H9 (cell line): ENCODE data around the gene DNM2. TPM values are rescaled to one million over a fixed set of nuclear protein-coding genes. Genes with fewer than 3 reads are reported as not detected.

Experiments used
- DNase-seq: peaks from one replicate; pipeline ENCODE4 v3.0.0-alpha.2; 2017
- H2AFZ ChIP-seq: one replicate; pipeline ENCODE4 v1.6.1; 2013; ENCODE audit warnings: mild to moderate bottlenecking, low read length, control low read depth, moderate library complexity
- H2AK5ac ChIP-seq: 2 replicates; pipeline ENCODE4 v1.6.1; 2013; ENCODE audit warnings: low read length, control low read depth, mixed read lengths; ENCODE audit not compliant: insufficient read length
- H2BK120ac ChIP-seq: one replicate; pipeline ENCODE4 v1.6.1; 2013; ENCODE audit warnings: low read depth, mild to moderate bottlenecking, low read length, control low read depth, inconsistent platforms; ENCODE audit not compliant: poor library complexity, severe bottlenecking
- H2BK12ac ChIP-seq: 2 replicates; pipeline ENCODE4 v1.6.1; 2013; ENCODE audit warnings: low read length, control low read depth, mixed read lengths, low read depth; ENCODE audit not compliant: insufficient read length
- H2BK15ac ChIP-seq: 2 replicates; pipeline ENCODE4 v1.6.1; 2013; ENCODE audit warnings: low read depth, low read length, control low read depth
- H2BK20ac ChIP-seq: one replicate; pipeline ENCODE4 v1.6.1; 2013; ENCODE audit warnings: low read depth, mild to moderate bottlenecking, low read length, control low read depth, inconsistent platforms; ENCODE audit not compliant: poor library complexity, severe bottlenecking
- H2BK5ac ChIP-seq: 2 replicates; pipeline ENCODE4 v1.6.1; 2013; ENCODE audit warnings: low read length, control low read depth, mixed read lengths; ENCODE audit not compliant: insufficient read length
- H3K14ac ChIP-seq: 2 replicates; pipeline ENCODE4 v1.6.1; 2013; ENCODE audit warnings: low read length, control low read depth; ENCODE audit not compliant: insufficient read depth
- H3K18ac ChIP-seq: 2 replicates; pipeline ENCODE4 v1.6.1; 2013; ENCODE audit warnings: low read depth, mild to moderate bottlenecking, mixed read lengths, low read length, control low read depth; ENCODE audit not compliant: insufficient read length
- H3K23ac ChIP-seq: 2 replicates; pipeline ENCODE4 v1.6.1; 2013; ENCODE audit warnings: low read length, control low read depth, mixed read lengths, low read depth; ENCODE audit not compliant: insufficient read length
- H3K23me2 ChIP-seq: 2 replicates; pipeline ENCODE4 v1.6.1; 2013; ENCODE audit warnings: low read depth, mild to moderate bottlenecking, mixed read lengths, low read length, control low read depth; ENCODE audit not compliant: insufficient read length, poor library complexity, severe bottlenecking
- H3K27ac ChIP-seq: 2 replicates; pipeline ENCODE4 v1.5.1; 2013; ENCODE audit warnings: low read length, control low read depth, mixed read lengths, low read depth; ENCODE audit not compliant: insufficient read length
- H3K27me3 ChIP-seq: 2 replicates; pipeline ENCODE4 v1.6.1; 2013; ENCODE audit warnings: low read length, control low read depth, inconsistent platforms; ENCODE audit not compliant: insufficient read depth
- H3K4ac ChIP-seq: 2 replicates; pipeline ENCODE4 v1.6.1; 2013; ENCODE audit warnings: low read depth, mild to moderate bottlenecking, control low read depth, inconsistent platforms, low read length, moderate library complexity
- H3K4me1 ChIP-seq: 2 replicates; pipeline ENCODE4 v1.6.1; 2013; ENCODE audit warnings: low read length, control low read depth, inconsistent platforms; ENCODE audit not compliant: insufficient read depth
- H3K4me2 ChIP-seq: 2 replicates; pipeline ENCODE4 v1.6.1; 2013; ENCODE audit warnings: low read length, control low read depth, mixed read lengths; ENCODE audit not compliant: insufficient read length, insufficient read depth
- H3K56ac ChIP-seq: 2 replicates; pipeline ENCODE4 v1.6.1; 2013; ENCODE audit warnings: low read depth, mild to moderate bottlenecking, mixed read lengths, low read length, control low read depth; ENCODE audit not compliant: insufficient read length
- H3K79me1 ChIP-seq: 2 replicates; pipeline ENCODE4 v1.6.1; 2013; ENCODE audit warnings: low read depth, mild to moderate bottlenecking, moderate library complexity, low read length, control low read depth, inconsistent platforms; ENCODE audit not compliant: insufficient read depth, poor library complexity, severe bottlenecking
- H3K79me2 ChIP-seq: 2 replicates; pipeline ENCODE4 v1.6.1; 2013; ENCODE audit warnings: low read length, control low read depth, inconsistent platforms; ENCODE audit not compliant: insufficient read depth
- H3K9ac ChIP-seq: 2 replicates; pipeline ENCODE4 v1.6.1; 2013; ENCODE audit warnings: low read length, control low read depth, mixed read lengths; ENCODE audit not compliant: insufficient read length; ENCODE audit errors: extremely low read depth
- H3K9me3 ChIP-seq: one replicate; pipeline ENCODE4 v1.6.1; 2013; ENCODE audit warnings: low read depth, low read length, inconsistent platforms; ENCODE audit not compliant: control insufficient read depth
- H3T11ph ChIP-seq: one replicate; pipeline ENCODE4 v1.6.1; 2013; ENCODE audit warnings: mild to moderate bottlenecking, low read length, control low read depth, inconsistent platforms
- H4K20me1 ChIP-seq: one replicate; pipeline ENCODE4 v1.6.1; 2013; ENCODE audit not compliant: control insufficient read depth, insufficient read length, insufficient read depth
- H4K5ac ChIP-seq: 2 replicates; pipeline ENCODE4 v1.6.1; 2013; ENCODE audit warnings: low read depth, mild to moderate bottlenecking, mixed read lengths, low read length, control low read depth; ENCODE audit not compliant: insufficient read length
- H4K8ac ChIP-seq: replicated peaks from 2 replicates; pipeline ENCODE4 v1.6.1; 2013; ENCODE audit warnings: low read length, control low read depth, mixed read lengths, low read depth; ENCODE audit not compliant: insufficient read length
- H4K91ac ChIP-seq: 2 replicates; pipeline ENCODE4 v1.6.1; 2013; ENCODE audit warnings: low read depth, mild to moderate bottlenecking, moderate library complexity, mixed read lengths, low read length, control low read depth; ENCODE audit not compliant: insufficient read length
- H3K27ac Mint-ChIP-seq, 3 experiments: 2 replicates in 2 of 3; 3 replicates in 1 of 3; pipeline ENCODE4 v1.8.0; 2020 to 2021; ENCODE audit warnings: mixed read lengths in 3 of 3, mild to moderate bottlenecking in 1 of 3, moderate library complexity in 1 of 3
- H3K27me3 Mint-ChIP-seq: 2 replicates; pipeline ENCODE4 v1.8.0; 2021; ENCODE audit warnings: low read depth, mild to moderate bottlenecking, moderate library complexity, mixed read lengths
- H3K36me3 Mint-ChIP-seq, 3 experiments: 2 replicates in 2 of 3; 3 replicates in 1 of 3; pipeline ENCODE4 v1.8.0; 2020 to 2021; ENCODE audit warnings: low read depth in 3 of 3, mixed read lengths in 3 of 3; ENCODE audit not compliant: insufficient read depth in 1 of 3
- H3K4me1 Mint-ChIP-seq, 2 experiments: 2 replicates each; pipeline ENCODE4 v1.8.0; 2020; ENCODE audit warnings: mixed read lengths in 2 of 2
- H3K4me3 Mint-ChIP-seq, 2 experiments: 2 replicates in 1 of 2; 3 replicates in 1 of 2; pipeline ENCODE4 v1.8.0; 2020 to 2021; ENCODE audit warnings: mild to moderate bottlenecking in 2 of 2, mixed read lengths in 2 of 2, moderate library complexity in 1 of 2
- H3K9me3 Mint-ChIP-seq, 2 experiments: 2 replicates in 1 of 2; 3 replicates in 1 of 2; pipeline ENCODE4 v1.8.0; 2020; ENCODE audit warnings: mild to moderate bottlenecking in 2 of 2, mixed read lengths in 2 of 2, moderate library complexity in 1 of 2
- CTCF ChIP-seq: fragments of 200-600 bp; sonication (generic); conservative IDR thresholded peaks from 3 replicates; pipeline ENCODE4 v1.8.0; 2021; ENCODE audit warnings: antibody characterized with exemption, mild to moderate bottlenecking
- WGBS: extraction: QIAGEN DNeasy Blood & Tissue Kit; methylation state at CpG from one replicate; pipeline ENCODE4 v1.1.7; 2013; ENCODE audit warnings: missing lambda C conversion rate, low lambda C conversion rate, mixed read lengths; ENCODE audit not compliant: insufficient read length; ENCODE audit errors: extremely low coverage; 5-methylcytosine and 5-hydroxymethylcytosine counted together
- total RNA-seq: library from RNA; stranded (reverse); gene quantifications from 2 replicates; pipeline ENCODE4 v1.2.1, GENCODE V29; 2021

DNM2 gene
- total RNA-seq, 1 experiment from 2014 or later, result 152 TPM

- Histone ChIP-seq H3K4ac (no peak overlapping the region), H4K91ac (no peak overlapping the region)
Measured at GRCh38 chr19:10866495-10866894, 148.6 kb downstream of the DNM2 start.

More at GRCh38 chr19:10866495-10866894, 148.6 kb downstream of the DNM2 start:
- Histone ChIP-seq H2AFZ (no peak overlapping the region), H3K9ac (no peak overlapping the region), H2BK120ac (no peak overlapping the region), H3K79me2 (no peaks in the 10 kb centered on the region; the same call in 1 of the 2 replicates), H2BK15ac (no peak overlapping the region), H4K8ac (no peak overlapping the region), H3K23me2 (peaks cover 3% of the 10 kb centered on the region), H3K9me3 (no peaks in the 10 kb centered on the region), H3K27ac (no peak overlapping the region), H4K5ac (no peak overlapping the region), H2BK5ac (no peak overlapping the region), H4K20me1 (no peaks in the 10 kb centered on the region), H3K23ac (no peak overlapping the region), H3K79me1 (no peaks in the 10 kb centered on the region), H2BK20ac (no peak overlapping the region), H3K14ac (no peak overlapping the region), H3K18ac (no peak overlapping the region), H3T11ph (no peak overlapping the region), H3K4me2 (no peak overlapping the region), H3K4me1 (peaks cover 2% of the 10 kb centered on the region; the same call in 1 of the 2 replicates), H3K56ac (no peak overlapping the region), H2BK12ac (no peak overlapping the region), H3K27me3 (no peaks in the 10 kb centered on the region), H2AK5ac (no peak overlapping the region)
- Mint-ChIP-seq H3K27me3 (no peaks in the 10 kb centered on the region), H3K27ac (no peak overlapping the region), H3K4me1 (peaks cover 12 to 30% of the 10 kb centered on the region in 2 experiments), H3K36me3 (no peaks in the 10 kb centered on the region), H3K4me3 (no peak overlapping the region), H3K9me3 (no peaks in the 10 kb centered on the region)
- no peak for TF ChIP-seq CTCF
- DNase-seq, result no peak
- no CpG with 5 or more reads among the region's 10 CpGs for WGBS
